Gastroesophageal sphincter (tissue), 3 donors: ENCODE data around the gene BLOC1S5.

Source experiments
- EP300 ChIP-seq: sonication (generic); formaldehyde crosslinking; IDR thresholded peaks from one replicate; pipeline ENCODE4 v1.6.1; 2017; ENCODE audit warnings: antibody characterized with exemption, mild to moderate bottlenecking
- POLR2A ChIP-seq, 2 donors: fragments of 450-650 bp; IDR thresholded peaks; one replicate each; pipeline ENCODE4 v1.6.1; 2017; ENCODE audit warnings: antibody characterized with exemption in 2 of 2, mild to moderate bottlenecking in 2 of 2, moderate library complexity in 1 of 2
- POLR2AphosphoS5 ChIP-seq: sonication (generic); formaldehyde crosslinking; IDR thresholded peaks from one replicate; pipeline ENCODE4 v1.6.1; 2017; ENCODE audit warnings: antibody characterized with exemption
- TF ChIP-seq, protein P1 (sequence below), 4 experiments: fragments of 200-600 bp in 2 of 4; fragments of 450-650 bp in 2 of 4; sonication (generic) in 1 of 4; IDR thresholded peaks; one replicate each; pipeline ENCODE4 v1.5.1; 2017 to 2019; ENCODE audit warnings: antibody characterized with exemption in 4 of 4, mild to moderate bottlenecking in 2 of 4, moderate library complexity in 2 of 4

DNA sequence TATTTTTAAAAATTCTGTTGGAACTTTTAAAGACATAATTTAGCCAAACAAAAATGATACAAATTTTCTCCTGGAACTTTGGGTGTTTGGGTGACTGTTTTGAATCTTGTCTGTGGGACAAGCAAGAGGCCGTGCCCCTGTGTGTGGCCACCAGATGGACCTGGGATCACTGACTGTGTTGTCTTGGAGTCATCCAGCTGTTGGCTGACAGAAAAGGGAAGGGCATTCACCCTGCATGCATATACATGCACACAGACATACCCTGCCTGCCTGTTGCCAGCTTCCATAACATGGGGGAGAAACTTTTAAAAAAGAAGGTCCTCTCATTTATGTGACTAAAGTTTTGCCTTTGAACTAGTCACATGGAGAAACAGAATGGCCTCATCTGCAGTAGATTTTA lies 72.7 kb downstream of the BLOC1S5 start:
- TF ChIP-seq, protein P1, sequence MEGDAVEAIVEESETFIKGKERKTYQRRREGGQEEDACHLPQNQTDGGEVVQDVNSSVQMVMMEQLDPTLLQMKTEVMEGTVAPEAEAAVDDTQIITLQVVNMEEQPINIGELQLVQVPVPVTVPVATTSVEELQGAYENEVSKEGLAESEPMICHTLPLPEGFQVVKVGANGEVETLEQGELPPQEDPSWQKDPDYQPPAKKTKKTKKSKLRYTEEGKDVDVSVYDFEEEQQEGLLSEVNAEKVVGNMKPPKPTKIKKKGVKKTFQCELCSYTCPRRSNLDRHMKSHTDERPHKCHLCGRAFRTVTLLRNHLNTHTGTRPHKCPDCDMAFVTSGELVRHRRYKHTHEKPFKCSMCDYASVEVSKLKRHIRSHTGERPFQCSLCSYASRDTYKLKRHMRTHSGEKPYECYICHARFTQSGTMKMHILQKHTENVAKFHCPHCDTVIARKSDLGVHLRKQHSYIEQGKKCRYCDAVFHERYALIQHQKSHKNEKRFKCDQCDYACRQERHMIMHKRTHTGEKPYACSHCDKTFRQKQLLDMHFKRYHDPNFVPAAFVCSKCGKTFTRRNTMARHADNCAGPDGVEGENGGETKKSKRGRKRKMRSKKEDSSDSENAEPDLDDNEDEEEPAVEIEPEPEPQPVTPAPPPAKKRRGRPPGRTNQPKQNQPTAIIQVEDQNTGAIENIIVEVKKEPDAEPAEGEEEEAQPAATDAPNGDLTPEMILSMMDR (IDR thresholded peaks at IDR 0.05) = no peak
- TF ChIP-seq POLR2A (IDR thresholded peaks at IDR 0.05) (no peak), EP300 (no peak), POLR2AphosphoS5 (no peak)
